ENCODE measurements around the gene POLD2.
"Not testable (repeated sequence)": the region's sequence is repeated elsewhere in the genome, so short reads cannot be mapped to it uniquely, and the experiment has no call there.

The POLD2 gene

DNA sequence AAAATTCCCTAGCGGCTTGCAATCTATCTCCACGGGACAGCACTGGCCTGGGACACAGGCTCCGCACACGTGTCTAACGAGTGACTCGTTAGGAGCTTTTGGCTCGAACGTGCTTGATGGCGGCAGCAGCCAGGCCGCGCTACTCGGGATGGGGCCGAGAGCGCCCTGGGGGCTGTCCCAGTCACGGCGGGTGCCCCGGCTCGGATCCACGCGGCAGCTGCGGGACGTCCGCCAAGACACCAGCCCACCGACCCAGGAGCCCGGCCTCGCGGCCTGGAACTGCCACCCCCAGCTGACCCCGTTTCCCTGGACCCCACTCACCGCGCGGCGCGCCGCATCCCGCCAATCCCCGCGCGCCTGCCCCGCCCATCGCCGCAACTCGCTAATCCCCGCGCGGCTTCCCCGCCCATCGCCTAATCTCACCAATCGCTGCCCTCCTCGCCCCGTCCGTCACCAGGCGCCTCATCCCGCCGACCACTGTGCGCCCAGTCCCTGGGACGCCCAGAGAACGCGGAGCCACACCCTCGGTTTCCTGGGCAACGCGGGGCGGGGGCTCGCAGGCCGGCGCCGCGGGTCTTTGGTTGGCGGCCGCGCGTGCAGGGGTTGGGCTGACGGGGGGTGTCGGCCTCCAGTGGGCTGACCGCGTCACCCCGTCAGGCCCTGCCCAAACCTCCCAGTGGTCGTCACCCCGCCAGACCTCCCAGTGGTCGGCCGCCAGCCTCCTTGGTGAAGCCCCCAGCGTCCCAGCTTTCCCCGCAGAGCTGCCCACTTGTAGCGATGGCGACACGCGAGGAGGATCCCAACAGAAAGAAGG, at the start of gene POLD2:
Gene POLD2, minus strand, starts transcription at position 359 of the 814 bp plus-strand sequence. CDS start 1,495 bp downstream, outside the sequence.
- peak; percentile 99 for DNase-seq

DNA sequence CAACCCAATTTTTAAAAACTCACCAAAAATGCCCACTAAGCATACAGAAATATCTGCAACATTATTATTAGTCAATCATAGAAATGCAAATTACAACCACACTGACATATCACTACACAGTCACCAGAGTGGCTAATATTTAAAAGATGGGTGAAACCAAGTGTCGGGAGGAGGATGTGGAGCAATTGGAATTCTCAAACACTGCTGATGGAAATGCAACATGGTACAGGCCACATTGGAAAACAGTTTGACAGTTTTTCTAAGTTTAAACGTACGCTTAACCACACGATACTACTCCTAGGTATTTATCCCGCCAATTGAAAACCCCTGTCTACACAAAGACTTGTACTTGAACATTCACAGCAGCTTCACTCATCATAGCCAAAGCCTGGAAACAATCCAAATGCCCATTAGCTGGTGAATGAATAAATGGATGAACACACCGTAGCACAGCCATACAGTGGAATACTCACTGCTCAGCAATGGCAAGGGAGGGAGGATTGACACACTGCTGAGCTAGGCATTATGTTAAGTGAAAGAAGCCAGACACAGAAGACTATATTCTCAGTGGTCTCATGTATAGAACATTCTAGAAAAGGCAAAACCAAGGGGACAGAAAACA, 49.6 kb upstream of the POLD2 start:
- DNase-seq = no peak

DNA sequence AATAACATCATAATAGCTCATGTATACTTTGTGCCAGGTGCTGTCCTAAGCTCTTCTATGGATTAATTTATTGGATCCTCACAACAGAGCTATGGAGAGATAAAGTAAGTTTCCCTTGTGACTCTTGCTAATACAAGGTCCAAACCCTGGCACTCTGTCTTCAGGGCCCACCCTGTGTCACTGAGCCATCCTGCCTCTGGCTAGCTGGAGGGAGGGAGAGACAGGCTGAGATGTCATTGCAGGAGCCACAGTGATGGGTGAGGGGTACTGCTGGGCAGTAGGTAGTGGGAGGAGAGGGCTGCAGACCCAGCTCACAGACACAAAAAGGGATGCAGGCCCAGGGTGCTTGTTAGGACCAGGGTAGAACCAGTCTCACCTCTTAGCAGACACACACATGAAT, 49.0 kb upstream of the POLD2 start:
- no peak for DNase-seq

DNA sequence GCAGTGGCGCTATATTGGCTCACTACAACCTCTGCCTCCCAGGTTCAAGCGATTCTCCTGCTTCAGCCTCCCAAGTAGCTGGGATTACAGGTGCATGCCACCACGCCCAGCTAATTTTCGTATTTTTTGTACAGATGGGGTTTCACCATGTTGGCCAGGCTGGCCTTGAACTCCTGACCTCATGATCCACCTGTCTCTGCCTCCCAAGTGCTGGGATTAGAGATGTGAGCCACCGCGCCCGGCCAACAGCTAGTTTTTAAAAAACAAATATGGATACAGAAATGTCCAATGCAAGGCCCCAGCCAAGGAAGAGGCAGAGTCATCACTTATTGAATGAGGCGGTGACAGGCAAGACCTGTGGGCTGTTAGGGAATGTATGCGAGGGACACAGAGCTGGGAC, 48.6 kb upstream of the POLD2 start:
- DNase-seq = not testable (repeated sequence)

DNA sequence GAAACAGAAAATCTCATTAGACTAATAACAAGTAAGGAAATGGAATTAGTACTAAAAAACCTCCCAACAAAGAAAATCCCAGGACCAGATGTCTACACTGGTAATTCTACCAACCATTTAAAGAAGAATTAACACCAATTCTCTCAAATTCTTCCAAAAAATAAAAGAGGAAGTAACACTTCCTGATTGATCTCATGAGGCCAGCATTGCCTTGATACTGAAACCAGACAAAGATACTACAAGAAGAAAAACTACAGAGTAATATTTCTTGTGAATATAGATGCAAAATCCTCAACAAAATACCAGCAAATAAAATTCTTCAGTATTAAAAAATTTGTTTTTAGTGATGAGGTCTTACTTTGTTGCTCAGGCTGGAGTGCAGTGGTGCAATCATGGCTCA, 44.6 kb upstream of the POLD2 start:
- no peak for DNase-seq

DNA sequence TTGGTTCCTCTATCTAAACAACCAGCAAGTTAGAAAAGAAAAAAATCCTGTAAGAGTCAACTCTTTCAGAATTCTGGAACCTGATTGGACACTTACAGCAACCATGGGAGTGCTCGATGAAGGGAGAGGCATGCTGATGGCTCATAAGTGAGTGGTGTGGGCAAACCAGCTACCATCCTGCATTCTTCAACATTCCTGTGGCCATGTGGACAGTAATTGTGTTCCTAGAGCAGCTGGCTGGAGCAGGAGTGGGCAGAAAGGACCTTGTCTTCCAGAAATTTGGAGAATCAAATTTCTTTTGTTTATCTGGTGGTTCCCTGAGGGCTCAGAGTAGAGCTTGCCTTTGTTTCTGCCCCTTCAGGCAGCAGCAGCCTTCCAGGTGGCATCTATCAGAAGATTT, 40.2 kb upstream of the POLD2 start:
- no peak for DNase-seq

DNA sequence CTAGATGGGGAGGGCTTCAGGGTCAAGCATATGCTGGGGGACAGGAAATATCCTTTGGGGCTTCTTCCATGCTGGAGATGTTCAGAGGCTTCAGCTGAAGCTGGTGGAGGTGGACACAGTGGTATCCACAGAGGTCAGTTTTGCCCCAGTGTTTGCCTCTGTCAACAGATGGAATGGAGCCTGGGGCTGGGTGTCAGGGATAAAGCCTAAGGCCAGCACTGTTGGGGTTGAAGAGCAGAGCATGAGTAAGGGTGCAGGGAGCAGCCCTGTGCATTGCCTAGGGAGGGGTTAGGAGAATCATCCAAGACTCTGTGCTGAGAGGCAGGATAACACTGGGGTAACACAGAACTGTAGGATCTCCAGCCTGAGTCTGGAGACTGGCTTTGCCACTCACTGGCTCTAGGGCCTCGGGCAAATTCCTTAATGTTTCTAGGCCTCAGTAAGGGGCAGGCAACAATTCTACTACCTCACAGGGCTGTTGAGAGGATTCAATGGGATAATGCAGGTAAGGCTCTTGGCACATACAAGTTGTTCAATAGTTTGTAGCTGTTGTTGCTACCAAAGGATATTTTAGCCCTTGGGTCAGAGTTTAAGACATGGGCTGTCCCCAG, 39.5 kb upstream of the POLD2 start:
- no peak for DNase-seq

DNA sequence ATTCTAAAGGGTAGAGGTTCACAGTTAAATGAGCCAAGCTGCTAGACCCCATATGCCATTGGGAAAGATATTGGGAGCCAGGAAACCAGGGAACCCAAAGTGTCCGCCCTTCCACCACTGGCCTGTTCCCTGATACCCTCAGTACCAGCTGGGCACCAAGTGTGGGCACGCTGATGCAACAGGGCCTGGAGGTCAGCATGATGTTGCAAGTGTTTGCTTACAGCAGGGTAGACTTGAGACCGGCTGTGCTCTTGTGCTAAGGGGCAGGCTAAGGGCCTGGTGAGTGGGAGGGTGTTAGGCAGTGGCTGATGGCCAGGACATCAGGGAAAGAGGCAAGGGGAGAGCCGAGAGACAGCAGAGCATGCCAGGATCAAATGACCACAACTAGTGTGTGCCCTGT, 38.8 kb upstream of the POLD2 start:
- DNase-seq = no peak

DNA sequence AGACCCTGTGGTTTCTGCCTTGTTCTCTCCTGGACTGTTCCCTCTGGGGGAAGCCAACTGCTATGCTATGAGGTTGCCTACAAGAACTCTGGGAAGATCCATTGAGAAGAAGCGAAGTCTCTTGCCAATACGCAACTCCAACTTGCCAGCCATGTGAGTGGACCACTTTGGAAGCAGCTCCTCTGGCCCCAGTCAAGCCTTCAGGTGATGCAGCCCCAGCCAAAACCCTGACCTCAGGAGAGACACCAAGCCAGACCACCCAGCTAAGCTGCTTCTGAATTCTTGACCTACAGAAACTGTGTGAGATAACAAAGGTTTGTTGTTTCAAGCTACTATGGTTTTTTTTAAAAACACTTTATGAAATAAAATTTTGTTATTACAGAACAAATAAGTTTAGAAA, 38.0 kb upstream of the POLD2 start:
- DNase-seq = no peak

DNA sequence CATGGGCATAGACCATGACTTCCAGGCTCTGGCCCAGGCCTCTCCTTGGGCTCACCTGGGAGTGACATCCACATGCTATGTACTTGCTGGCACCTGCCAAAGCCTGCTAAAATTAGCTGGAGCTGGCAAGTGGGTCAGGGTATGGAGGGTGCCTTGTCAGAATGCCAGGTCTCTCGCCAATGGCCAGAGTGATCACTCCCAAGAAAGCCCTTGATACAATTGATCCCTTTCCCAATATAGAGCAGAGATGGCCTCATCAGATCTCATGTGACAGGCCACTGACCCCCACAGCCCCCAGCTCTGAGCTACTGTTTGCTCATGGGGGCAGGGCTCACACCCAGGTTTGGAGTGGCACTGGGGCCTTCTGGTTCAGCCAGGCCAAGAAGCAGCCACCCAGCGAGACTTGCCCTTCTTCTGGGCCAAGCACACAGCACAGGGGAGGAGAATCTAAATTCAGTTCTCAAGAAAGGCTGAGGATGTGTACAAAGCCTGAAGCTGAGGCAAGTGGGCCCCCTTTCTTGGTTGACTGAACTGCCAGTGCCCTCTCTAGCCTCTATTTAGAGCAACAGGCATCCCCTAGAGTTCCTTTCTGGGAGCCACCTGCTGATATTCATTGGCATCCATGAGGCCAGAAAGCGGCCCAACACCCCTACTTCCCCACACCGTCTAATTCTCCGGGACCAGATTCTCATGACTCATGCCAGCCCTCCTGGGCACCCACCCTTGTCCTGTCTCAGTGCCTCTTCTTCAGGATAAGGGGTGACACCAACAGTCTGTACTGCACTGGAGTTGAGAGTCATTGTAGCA, 36.7 kb upstream of the POLD2 start:
- DNase-seq = no peak

DNA sequence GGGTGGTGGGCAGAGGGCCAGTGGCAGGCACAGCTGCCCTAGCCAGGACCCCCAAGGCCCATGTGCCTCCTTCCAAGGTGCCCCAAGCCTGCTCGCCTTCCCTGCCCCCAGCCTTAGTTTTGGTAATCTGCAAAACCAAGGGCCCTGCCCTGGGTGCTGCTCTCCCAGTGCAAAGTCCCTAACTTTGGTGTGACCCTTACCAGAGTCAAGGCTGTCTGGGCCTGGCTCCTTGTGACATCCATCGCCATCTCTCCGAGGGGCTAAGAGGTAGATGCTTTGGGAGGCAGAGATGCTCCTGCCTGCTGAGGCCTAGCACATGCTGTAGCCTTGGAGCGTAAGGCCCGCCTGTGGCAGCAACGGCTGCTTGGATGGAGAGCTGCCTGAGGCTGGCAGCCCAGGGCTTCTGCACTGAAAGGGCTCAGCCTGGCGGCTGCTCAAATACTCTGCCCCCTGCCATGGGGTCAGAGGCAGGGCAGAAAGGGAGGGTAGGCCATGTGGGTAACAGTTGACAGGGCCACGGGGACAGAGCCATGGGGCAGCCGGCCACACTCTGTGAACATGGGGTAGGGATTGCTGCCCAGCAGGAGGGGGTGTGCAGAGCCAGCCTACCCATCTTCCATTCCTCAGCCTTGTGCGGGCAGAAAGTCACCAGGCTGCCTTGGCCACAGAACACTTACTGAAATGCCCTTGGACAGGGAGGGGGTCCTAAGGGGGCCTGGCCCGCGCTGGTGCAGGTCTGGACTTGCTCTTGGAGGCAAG, 35.7 kb upstream of the POLD2 start:
- DNase-seq = no peak

DNA sequence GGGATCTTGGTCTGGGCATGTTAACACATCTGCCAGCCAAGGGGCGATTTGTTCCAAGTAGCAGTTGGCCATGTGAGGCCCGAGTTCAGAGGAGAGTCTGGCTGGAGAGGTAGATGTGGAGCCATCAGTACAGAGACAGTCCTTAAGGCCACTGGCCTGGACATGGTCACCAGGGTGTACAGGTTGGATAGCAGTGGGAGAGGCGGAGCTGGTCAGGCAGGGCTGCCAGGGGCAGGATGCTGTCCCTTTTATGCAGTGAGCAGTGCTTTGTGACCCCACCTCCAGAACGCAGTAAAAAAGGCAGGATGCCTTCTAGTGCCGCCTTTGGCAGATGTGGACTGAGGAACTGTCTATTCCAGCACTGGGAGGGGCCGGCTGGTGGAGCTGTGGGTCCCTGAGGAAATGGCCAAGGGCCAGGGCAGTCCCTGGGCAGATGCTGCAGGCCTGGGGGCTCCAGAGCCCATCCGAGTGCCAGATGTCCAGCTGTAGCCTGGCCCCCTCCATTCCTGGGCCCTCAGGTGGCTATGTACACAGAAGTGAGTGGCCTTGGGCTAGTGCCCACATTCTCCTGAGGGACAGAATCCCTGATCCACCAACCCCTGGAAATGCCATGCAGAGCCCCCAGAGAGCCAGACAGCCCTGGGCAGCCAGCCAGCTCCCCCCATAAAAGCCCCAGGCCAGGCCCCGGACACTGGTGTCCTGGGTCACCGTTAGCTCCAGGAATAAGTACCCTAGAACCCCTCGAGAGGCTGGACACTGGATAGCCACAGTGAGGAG, 34.9 kb upstream of the POLD2 start:
- no peak for DNase-seq

DNA sequence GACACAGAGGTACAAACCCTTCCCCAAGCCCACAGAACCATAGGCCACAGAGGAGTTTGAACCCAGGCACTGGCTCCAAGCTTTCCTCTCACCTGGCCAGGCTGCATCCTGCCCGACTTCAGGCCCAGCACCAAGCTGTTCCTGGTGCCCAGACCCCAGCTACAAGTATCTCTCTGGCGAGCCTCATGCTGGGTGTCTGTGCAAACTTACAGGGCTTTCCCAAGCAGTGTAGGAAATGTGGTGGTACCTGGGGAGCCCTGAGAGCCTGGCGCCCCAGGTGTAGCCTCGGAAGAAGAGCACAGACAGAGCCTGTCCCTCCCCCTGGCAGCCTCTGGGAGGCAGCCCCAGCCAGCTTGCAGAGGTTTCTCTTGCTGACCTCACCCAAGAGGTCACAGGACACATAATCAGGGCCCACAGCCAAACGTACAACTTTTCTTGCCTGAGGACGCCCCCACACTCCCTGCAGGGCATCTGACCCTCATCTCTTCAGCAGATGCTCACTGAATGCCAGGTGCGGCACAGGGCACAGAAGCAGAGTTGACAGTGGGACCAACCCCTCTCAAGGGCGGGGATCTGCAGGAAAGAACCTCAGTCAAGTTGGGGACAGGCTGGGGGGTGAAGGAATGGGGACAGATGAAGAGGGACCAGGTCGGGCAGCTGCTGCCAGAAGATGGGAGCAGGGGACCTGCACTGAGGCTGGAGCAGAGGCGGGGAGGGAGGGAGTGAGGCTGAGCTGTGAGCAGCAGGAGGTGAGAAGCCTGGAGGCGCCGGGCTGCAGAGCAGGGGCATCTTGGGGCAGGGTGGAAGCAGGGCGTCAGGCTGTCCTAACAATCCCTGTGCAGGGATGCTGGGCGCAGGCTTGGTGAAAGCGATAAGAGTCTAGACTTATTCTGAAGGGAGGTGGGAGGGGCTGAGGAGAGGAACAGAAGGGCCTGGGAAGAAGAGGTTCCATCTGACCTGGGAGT, 34.0 kb upstream of the POLD2 start:
- no peak for DNase-seq

DNA sequence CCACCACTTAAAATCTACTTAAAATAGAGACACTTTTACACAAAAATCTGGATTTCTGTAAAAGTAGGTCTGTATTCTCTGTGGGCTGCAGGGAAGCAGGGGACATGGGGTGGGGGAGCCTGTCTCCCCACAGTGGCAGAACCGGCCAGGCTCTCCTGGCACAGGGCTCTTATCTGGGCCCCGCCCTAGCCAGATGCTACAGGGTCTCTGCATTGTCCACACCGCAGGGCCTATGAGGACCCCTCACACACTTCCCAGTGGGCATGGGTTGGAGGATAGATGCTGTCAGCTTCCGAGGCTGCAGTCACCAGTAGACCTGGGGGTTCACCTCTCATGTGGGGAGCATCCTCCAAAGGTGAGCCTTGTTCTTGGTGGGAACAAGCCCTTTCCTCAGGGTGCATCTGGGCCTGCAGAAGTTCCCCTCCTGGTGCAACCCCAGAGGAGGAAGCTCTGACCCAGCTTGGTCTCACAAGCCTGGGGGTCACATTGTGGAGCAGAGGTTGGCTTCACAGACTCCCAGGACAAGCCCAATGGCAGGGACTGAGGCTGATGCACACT, 33.2 kb upstream of the POLD2 start:
- no peak for DNase-seq

DNA sequence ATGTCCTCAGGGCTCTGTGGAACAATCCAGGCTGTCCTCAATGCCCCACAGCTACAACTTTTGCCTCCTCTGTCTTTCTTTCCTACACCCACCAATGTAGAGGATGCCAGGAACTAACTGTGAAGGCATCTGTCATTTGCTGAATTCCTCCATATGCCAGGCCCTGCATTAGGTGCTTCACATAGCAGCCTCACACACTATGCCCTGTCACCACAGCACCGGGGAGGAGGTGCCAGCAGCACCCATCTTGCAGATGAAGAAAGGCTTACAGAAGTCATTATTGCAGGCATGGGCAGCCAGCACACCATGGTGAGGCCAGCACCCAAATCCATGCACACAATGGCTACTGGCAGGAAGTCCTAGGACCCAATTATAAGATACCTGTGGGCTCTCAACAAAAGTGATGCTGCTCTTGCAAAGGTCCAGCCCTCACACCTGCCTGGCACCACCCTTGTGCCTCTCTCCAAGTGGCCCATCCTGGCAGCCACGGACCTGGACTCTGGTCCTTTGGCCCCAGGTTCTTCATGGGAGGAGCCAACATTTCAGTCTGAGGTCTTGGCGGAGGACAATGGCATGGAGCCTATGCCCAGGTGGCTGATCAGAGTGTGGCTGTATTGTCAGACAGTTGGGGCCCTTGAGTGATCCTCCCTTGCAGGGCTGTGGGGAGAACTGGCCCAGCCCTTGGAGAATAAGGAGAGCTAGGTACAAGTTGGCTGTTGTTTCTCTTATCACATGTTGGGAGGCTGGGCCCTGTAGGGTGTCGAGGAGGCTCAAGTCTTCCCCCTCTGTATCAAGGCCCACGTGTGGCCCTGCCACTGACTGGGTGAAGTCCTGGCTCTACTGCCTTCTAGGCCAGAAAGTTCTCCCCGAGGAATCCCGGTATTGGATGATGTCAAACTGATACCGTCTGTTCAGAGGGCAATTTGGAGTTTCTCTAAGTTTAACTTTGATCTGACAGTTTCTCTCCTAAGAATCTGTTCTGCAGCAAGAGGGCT, 32.1 kb upstream of the POLD2 start:
- no peak for DNase-seq

DNA sequence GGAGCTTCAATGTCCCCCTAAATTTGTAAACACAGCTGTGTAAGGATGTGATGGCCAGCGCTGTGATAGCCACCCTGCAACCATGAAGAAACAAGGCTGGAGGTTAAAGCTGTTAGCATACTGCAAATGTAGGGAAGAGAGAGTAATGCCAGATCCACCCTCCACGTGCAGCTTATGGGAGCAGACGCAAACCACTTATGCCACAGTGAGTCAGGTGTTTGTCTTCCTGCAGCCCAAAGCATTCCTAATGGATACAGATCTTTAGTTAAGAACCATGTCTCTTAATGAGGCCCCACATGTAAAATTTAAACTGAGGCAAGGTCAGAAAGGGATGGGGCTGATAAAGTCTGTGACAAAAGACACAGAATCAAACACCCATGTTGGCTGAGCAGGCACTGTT, 31.4 kb upstream of the POLD2 start:
- DNase-seq = no peak

DNA sequence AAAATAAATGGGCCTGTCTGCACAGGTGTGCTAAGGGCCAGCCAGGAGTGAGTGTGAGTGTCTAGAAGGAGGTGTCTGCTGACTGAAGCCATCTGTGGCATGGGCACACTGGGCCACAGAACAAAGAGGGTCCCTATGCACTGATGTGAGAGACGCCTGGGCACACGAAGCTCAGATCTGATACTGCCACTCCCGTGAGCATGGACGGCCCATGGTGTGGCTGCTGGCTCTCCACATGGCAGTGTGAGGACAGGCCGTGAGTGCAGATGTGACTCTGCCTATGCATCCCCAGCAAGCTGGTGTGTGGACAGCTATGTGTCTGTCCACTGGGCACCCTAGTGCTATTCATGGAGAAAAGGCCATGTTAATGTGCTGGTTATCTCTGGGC, 30.6 kb upstream of the POLD2 start:
- DNase-seq = no peak

DNA sequence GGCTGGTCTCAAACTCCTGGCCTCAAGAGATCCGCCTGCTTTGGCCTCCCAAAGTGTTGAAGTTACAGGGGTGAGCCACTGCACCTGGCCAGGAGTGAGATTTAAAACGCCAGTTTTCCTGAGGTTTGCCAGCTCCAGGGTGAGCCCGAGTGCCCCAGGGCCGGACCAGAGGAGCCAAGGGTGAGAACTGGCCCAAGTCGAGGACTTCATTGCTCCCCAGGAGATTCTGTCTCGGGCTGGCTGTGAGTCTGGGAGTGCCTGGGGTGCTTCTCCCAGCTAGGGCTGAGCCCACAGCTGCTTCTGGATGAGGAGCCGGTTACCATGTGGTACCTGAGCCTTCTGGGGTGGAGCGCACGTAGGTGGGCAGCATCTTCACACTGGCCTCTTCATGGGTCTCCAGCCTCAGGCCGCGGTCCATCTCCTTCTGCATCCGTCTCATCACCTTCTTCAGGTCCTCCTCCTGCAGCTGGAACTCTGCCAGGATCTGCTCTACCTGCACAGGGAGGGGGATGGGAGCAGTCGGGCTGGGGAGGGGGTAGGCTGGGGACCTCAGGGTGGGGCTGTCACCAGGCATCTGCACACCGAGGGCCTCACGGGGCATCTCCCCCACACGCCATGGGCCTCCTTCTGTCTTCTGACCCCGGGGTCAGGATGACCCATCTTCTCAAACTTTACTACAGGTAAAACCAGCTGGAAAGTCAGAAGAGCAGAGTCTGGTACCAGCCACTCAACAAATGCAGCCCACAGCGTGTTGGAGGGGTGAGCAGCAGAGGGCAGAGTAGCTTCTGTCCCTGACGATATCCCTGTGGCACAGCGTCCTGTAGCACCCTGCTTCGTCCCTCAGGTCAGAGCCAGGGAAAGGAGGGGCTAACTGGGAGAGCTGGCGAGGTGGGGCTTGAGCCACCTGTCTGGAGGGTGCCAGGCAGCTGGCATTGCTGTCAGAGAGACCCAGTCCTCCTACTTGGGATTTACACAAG, 29.9 kb upstream of the POLD2 start:
- no peak for DNase-seq

Data from activated T-cell treated with anti-CD3 and anti-CD28 coated beads, Interleukin-2, amount 50 U/mL, for 48 hours (primary cell).